ENCODE results near the gene HDAC4. TPM values are rescaled to one million over a fixed set of nuclear protein-coding genes. Genes with fewer than 3 reads are reported as not detected.

HDAC4 gene
- total RNA-seq, 4 donors from 2014 or later: 24.8 to 82.9 (median 41.3) TPM

- TF ChIP-seq, protein P1, sequence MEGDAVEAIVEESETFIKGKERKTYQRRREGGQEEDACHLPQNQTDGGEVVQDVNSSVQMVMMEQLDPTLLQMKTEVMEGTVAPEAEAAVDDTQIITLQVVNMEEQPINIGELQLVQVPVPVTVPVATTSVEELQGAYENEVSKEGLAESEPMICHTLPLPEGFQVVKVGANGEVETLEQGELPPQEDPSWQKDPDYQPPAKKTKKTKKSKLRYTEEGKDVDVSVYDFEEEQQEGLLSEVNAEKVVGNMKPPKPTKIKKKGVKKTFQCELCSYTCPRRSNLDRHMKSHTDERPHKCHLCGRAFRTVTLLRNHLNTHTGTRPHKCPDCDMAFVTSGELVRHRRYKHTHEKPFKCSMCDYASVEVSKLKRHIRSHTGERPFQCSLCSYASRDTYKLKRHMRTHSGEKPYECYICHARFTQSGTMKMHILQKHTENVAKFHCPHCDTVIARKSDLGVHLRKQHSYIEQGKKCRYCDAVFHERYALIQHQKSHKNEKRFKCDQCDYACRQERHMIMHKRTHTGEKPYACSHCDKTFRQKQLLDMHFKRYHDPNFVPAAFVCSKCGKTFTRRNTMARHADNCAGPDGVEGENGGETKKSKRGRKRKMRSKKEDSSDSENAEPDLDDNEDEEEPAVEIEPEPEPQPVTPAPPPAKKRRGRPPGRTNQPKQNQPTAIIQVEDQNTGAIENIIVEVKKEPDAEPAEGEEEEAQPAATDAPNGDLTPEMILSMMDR (IDR thresholded peaks at IDR 0.05; ENCODE audit: low read depth): no peak
These were observed 40.6 kb upstream of the HDAC4 start for GRCh38 chr2:239441261-239442078.

- TF ChIP-seq, protein P1 (IDR thresholded peaks at IDR 0.05; ENCODE audit: low read depth): no peak
These were observed 39.7 kb upstream of the HDAC4 start for GRCh38 chr2:239440511-239440959.

DNA sequence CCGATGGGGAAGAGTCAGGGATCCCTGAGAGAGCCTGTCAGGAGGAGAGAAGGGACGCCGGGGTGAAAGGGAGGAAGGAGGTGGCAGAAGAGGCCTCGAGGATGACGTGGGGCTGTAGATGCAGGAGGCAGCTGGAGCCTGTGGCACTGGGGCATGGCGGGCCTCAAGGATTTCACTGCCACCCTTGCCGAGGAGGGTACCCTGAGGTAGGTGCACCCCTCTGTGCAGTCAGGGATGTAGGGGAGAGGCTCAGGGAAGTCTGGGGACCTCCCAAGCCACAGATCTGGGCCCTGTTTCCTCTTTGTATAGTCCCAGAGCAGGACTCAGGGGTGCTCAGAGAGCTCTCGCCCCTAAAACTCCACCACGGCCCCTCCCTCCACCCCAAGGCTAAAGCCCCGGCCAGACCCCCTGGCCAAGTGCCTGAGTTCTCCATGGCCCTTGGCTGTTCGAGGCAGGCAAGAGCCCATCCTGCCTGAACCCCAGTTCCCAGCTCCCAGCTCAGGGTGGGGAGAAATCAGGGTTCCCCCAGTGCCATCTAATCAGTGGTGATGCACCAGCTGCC, 39.0 kb upstream of the HDAC4 start:
- TF ChIP-seq, protein P1 (IDR thresholded peaks at IDR 0.05; ENCODE audit: low read depth): no peak

DNA sequence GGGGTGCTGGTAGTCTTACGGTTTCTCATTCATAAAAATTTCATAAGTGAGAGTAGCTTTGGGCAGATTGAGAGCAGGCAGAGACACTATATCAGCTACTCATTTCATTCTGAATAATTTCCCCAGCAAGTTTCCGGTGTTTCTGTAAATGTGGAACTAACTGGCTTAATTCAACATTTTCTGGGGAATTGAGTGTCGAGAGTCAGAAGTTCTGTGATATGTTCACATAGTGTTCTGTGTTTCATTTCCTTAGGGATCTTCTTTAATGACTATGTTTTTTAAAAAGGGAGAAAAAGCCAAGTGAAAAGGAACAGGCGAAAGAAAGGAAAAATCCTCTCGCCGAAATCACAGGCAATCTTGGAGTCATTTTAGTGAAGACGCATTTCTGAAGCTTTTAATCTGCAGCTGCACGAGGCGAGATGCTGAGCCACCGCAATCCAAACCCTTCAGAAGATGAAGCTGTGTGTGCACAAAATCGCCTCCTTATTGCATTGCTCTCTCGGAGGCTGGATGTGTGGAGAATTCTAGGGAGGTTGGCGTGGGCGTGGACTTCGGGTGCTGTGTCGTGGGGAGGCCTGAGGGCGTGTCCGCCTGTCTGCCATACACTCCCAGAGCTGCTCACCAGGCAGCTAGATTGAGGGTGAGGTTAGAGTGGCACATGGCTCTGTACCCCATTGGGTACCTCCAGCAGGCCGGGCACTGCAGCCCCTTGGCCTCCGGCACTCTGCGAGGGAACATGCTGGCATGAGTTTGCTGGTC, 38.4 kb upstream of the HDAC4 start:
- TF ChIP-seq, protein P1 (IDR thresholded peaks at IDR 0.05; ENCODE audit: low read depth): no peak

DNA sequence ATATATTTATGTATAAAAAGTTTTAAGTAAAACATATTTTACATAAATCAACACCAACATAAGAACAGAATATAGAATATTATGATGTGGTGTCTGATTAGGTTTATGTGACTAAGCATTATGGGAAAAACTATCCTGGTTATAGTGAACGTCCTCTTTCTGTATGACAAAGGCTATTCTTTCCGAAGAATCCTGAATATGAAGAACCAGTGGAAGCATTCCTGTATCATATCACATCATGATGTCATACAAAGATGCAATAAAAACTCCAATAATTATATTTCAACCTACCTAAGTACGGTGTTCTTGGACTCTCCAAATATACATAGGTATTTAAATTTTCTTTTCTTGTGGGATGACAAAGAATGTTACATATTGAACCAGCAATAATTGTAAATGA, 37.5 kb upstream of the HDAC4 start:
- TF ChIP-seq, protein P1 (IDR thresholded peaks at IDR 0.05; ENCODE audit: low read depth): no peak

- TF ChIP-seq, protein P1 (IDR thresholded peaks at IDR 0.05; ENCODE audit: low read depth): no peak
These were observed 36.0 kb upstream of the HDAC4 start for GRCh38 chr2:239436669-239437335.

Data from subcutaneous adipose tissue (tissue), 4 donors.